Raji (cell line): ENCODE data around the gene IQCF2.

Source experiments
- POLR2A ChIP-seq: IDR thresholded peaks from 2 replicates; pipeline ENCODE4 v1.6.1; 2011; ENCODE audit warnings: low read depth, low read length, control low read depth; ENCODE audit not compliant: insufficient read depth

IQCF2 gene

GRCh38 chr3:51860703-51861665 lies at the start of gene IQCF2:
Gene IQCF2 (plus strand): TSS chr3:51861615. CDS start chr3:51861667, 52 bp downstream.
- no peak for TF ChIP-seq POLR2A

DNA sequence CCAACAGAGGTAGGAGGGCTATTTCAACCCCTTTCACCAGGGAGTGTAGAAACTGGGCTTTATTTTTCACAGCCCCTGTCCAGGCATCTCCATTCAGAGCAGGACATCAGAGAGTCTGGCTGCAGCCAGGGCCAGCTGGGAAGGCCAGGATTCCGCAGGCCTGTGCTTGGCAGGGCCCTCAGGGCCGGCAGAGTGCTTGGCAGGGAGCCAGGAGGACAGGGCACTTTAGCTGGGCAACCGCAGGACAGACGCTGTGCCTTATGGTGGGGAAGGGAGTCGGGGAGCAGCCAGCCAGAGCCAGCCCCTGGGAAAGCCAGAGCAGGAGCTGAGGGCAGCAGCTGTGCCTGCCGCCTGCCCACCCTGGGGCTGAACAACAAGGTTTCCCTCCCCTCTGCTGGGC lies 47.9 kb upstream of the IQCF2 start:
- TF ChIP-seq POLR2A, result no peak

DNA sequence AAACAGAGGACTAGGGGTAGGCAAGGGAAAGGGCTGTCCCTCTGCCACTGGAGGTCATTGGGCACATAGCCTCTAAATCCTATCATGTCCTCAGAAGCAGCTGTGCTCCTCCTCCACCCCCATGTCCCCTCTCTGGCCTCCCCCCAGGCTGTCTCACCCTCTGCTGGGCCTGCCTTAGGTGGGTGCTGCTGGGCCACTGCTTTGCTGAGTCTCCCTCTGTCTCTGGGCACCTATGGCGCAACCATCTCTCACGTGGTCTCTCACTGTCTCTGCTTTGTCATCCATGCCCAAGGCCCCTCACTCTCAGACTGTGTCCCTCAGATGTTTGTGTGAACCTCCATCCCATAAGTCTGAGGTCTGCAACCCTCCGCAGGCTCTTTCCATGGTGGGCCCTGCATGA lies 47.4 kb upstream of the IQCF2 start:
- no peak for TF ChIP-seq POLR2A

- TF ChIP-seq POLR2A, result no peak
These were observed 45.8 kb upstream of the IQCF2 start for GRCh38 chr3:51815614-51816013.

- TF ChIP-seq POLR2A, result no peak
These were observed 44.7 kb upstream of the IQCF2 start for GRCh38 chr3:51816723-51817122.

- TF ChIP-seq POLR2A, result no peak
These were observed 44.0 kb upstream of the IQCF2 start for GRCh38 chr3:51817375-51817774.

DNA sequence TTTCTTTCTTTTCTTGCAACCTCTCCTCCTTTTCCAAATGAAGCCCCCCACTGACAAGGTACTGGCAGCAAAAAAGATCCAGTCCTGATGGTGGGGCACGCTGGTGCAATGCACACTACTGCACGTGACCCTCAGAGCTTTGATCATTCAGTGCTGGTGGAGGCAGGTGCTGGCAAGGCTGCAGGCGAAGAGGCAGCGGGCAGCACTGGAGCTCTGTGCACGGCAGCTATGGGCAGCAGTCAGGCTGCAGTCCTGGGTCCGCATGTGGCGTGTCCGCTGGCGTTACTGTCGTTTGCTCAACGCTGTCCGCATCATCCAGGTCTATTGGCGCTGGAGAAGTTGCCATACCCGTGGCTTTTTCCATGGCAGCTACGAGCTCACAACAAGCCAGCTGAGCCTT lies 42.3 kb upstream of the IQCF2 start:
- no peak for TF ChIP-seq POLR2A

DNA sequence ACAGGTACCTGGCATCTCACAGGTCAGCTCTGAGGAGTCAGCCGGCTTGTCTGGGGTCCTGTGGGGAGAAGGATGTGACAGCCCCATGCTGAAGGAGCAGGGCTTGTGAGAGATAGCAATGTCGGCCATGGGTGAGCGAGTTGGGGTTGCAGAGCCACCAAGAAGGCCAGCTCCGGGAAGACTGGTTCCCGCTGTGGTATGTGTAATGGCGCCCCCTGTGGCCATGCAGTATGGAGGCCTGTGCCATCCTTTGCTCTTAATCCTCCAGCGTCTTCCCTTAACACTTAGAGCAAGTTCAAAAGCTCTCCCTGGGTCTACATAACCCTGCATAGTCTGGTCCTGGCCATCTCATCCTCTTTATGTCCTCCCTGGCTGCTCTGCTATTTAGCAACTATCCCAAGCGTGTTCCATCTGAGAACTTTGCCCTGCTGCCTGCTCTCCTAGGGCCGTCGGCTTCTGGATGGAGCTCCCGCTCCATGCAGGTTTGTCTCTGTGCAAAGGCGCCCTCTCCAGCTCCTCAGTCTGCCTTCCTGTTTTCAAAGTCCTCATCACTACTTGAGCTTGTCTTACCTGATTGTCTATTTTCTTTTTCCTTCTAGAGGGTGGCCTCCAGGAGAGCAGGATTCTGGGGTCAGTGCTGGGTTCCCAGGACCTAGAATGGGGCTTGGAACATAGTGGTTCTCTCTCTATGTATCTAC lies 41.6 kb upstream of the IQCF2 start:
- no peak for TF ChIP-seq POLR2A

DNA sequence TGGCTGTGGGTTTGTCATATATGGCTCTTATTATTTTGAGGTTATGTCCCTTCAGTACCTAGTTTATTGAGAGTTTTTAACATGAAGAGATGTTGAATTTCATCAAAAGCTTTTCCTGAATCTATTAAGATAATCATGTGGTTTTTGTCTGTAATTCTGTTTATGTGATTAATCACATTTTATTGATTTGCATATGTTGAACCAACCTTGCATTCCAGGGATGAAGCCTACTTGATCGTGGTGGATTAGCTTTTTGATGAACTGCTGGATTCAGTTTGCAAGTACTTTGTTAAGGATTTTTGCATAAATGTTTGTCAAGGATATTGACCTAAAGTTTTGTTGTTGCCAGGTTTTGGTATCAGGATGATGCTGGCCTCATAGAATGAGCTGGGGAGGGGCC lies 33.1 kb upstream of the IQCF2 start:
- no peak for TF ChIP-seq POLR2A

- no peak for TF ChIP-seq POLR2A
These were observed 31.1 kb upstream of the IQCF2 start for GRCh38 chr3:51830345-51830744.

DNA sequence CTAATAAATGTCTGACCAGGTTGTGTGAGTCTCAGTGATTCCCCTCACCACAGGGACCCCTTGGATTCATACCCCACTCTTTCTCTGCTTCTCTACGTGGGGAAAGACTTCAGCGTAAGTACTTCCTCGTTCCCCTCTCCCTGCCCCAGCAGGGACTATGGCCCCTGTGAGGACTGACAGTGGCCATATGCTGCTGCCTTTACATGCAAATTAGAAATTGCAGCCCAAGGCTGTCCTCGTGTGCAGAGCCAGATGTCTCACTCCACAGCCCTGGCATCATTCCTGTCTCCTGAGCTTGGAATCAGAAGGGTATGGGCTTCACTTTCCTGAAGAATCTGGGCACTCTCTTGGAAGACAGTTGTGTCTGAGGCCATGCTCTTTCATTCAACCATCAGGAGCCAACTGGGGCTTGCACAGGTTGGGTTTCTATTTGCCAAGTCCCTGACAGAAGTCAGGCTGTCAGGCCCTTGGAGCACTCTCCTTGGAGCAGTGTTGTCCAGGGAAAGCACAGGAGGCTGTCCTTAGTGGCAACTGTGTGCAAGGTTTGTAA lies 30.5 kb upstream of the IQCF2 start:
- no peak for TF ChIP-seq POLR2A

DNA sequence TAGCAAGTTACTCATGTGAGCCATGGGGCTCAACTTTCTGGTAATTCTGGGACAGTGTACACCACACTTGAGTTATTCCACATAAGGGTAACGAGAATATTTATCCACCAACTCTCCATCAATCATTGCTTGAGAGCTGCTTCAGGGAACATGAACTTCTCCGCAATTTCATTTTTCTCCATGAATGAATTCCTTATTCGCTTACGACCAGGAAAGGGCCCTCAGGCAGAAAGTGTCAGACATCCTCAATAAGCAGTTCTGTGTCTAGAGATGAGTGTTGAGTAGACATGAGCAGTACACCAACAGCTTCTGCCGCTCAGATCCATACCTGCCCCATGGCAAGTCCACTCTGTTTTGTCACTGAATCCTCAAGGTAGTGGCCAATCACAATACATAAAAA lies 24.8 kb upstream of the IQCF2 start:
- no peak for TF ChIP-seq POLR2A

DNA sequence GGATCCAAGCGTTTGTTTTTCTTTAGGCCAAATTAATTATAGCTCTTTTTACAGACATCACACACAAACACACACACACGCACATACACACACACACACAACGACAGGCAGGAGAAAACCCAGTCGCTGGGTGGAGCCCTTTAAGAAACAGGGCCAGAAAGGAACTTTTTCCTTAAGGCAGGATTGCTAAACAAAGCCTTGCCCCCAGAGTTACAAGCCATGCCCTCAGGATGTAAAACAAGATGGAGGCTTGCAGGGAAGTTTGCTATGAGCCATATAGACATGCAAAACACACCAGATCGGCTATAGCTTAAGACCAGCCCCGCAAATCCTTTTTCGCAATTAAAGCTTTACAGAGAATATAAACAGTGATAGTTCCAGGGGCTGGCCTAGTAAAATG lies 16.3 kb upstream of the IQCF2 start:
- TF ChIP-seq POLR2A, result no peak

DNA sequence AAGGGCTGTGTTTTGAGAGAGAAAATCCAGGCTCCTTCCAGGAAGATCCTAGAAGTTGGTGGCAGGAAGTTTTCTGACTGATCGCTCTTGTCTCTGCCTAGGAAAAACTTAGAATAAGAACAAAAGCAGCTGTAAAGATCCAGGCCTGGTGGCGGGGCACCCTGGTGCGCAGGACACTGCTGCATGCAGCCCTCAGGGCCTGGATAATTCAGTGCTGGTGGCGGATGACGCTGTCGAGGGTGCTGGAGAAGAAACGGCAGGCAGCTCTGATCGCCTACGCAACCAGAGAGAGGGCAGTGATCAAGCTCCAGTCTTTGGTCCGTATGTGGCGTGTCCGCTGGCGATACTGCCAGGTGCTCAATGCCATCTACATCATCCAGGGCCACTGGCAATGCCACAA lies 1.5 kb downstream of the IQCF2 start:
- TF ChIP-seq POLR2A, result no peak

DNA sequence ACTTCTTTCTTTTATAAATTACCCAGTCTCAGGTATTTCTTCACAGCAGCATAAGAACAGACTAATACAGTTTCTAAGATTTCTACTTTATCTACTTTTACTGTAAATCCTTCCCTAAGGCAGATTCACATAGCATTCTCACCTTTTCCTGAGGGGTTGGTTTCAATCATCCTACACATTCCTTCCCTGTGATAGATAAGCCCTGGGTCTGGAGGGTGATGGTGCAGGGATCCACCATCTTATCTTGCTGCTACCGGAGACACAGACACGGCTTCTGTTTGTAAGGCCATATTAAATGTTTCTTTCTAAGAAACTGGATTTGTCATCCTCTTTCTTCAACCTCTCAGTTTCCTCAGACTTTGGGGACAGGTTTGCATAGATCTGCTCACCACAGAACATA lies 7.9 kb downstream of the IQCF2 start:
- no peak for TF ChIP-seq POLR2A

GRCh38 chr3:51873253-51873766 lies 11.9 kb downstream of the IQCF2 start:
- TF ChIP-seq POLR2A, result no peak

- TF ChIP-seq POLR2A, result no peak
These were observed 12.5 kb downstream of the IQCF2 start for GRCh38 chr3:51873876-51874275.
